Brain microvascular endothelial cell (primary cell): ENCODE results near the gene PHYKPL.

Experiments used
- DNase-seq: peaks from one replicate; pipeline ENCODE4 v3.0.0-alpha.2; 2020
- H3K27ac ChIP-seq: fragments of 250-450 bp; sonication (Bioruptor Pico); 2 replicates; pipeline ENCODE4 v1.5.1; 2020; ENCODE audit warnings: mild to moderate bottlenecking, moderate library complexity
- H3K27me3 ChIP-seq: fragments of 250-450 bp; sonication (Bioruptor Pico); replicated peaks from 2 replicates; pipeline ENCODE4 v1.5.1; 2020; ENCODE audit warnings: mild to moderate bottlenecking
- H3K36me3 ChIP-seq: fragments of 250-450 bp; sonication (Bioruptor Pico); replicated peaks from 2 replicates; pipeline ENCODE4 v1.5.1; 2020; ENCODE audit warnings: mild to moderate bottlenecking
- H3K4me3 ChIP-seq: 2 replicates; pipeline ENCODE4 v1.5.1; 2011; ENCODE audit warnings: low read depth, mild to moderate bottlenecking, control low read depth, low read length, moderate library complexity
- in situ Hi-C: cut with HindIII; loops from 2 replicates; pipeline ENCODE4 v1.10.0; 2017; ENCODE audit warnings: low sequenced_read_pairs, low pct_ligation_motif_present
- TF ChIP-seq, protein P1 (sequence below): IDR thresholded peaks from 2 replicates; pipeline ENCODE4 v1.5.1; 2011; ENCODE audit warnings: low read depth, mild to moderate bottlenecking, moderate library complexity, low read length, control low read depth, inconsistent platforms; ENCODE audit errors: missing control alignments

Gene PHYKPL

GRCh38 chr5:178273665-178274541 is 41.3 kb upstream of the PHYKPL start:
- in situ Hi-C loops, result no loop called here
- H3K4me3 ChIP-seq, result no peak overlapping the region

GRCh38 chr5:178273041-178273440 is 40.4 kb upstream of the PHYKPL start:
- TF ChIP-seq, protein P1, sequence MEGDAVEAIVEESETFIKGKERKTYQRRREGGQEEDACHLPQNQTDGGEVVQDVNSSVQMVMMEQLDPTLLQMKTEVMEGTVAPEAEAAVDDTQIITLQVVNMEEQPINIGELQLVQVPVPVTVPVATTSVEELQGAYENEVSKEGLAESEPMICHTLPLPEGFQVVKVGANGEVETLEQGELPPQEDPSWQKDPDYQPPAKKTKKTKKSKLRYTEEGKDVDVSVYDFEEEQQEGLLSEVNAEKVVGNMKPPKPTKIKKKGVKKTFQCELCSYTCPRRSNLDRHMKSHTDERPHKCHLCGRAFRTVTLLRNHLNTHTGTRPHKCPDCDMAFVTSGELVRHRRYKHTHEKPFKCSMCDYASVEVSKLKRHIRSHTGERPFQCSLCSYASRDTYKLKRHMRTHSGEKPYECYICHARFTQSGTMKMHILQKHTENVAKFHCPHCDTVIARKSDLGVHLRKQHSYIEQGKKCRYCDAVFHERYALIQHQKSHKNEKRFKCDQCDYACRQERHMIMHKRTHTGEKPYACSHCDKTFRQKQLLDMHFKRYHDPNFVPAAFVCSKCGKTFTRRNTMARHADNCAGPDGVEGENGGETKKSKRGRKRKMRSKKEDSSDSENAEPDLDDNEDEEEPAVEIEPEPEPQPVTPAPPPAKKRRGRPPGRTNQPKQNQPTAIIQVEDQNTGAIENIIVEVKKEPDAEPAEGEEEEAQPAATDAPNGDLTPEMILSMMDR, result no peak
- Histone ChIP-seq H3K4me3 (no peak overlapping the region), H3K36me3 (no peaks in the 10 kb centered on the region), H3K27me3 (peaks cover 3% of the 10 kb centered on the region), H3K27ac (no peak overlapping the region)
- in situ Hi-C loops, result no loop called here
- DNase-seq, result no peak

More at GRCh38 chr5:178273665-178274541, 41.3 kb upstream of the PHYKPL start:
- no peaks in the 10 kb centered on the region for H3K36me3 ChIP-seq
- DNase-seq, result no peak
- TF ChIP-seq, protein P1, result no peak
- no peak overlapping the region for H3K27ac ChIP-seq
- H3K27me3 ChIP-seq, result peaks cover 3% of the 10 kb centered on the region

DNA sequence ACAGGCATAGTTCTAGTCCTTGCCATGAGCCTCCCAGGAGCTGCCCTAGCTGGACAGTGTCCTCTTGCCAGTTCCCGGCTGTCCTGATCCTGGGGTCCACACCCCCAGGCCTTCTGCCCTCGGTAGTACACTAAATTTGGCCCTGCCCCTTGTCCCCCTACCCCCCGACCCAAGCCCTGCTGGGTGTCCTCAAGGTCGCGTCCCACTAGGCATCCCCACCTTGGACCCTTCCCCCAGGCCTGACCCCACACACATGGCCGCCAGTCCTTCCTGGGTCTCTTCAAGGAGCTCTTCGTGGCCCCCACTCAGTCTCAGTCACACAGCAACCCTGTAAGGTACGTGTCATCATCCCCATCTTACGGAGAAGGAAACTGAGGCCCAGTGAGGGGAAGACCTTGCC is 40.0 kb upstream of the PHYKPL start:
- no peak overlapping the region for H3K4me3 ChIP-seq
- no peaks in the 10 kb centered on the region for H3K36me3 ChIP-seq
- TF ChIP-seq, protein P1, result no peak
- in situ Hi-C loops, result no loop called here
- DNase-seq, result no peak
- no peaks in the 10 kb centered on the region for H3K27me3 ChIP-seq
- H3K27ac ChIP-seq, result no peak overlapping the region

GRCh38 chr5:178271726-178272479 is 39.3 kb upstream of the PHYKPL start:
- Histone ChIP-seq H3K27ac (no peak overlapping the region), H3K36me3 (no peaks in the 10 kb centered on the region), H3K27me3 (no peaks in the 10 kb centered on the region), H3K4me3 (no peak overlapping the region)
- TF ChIP-seq, protein P1, result no peak
- in situ Hi-C loops, result no loop called here
- DNase-seq, result no peak

DNA sequence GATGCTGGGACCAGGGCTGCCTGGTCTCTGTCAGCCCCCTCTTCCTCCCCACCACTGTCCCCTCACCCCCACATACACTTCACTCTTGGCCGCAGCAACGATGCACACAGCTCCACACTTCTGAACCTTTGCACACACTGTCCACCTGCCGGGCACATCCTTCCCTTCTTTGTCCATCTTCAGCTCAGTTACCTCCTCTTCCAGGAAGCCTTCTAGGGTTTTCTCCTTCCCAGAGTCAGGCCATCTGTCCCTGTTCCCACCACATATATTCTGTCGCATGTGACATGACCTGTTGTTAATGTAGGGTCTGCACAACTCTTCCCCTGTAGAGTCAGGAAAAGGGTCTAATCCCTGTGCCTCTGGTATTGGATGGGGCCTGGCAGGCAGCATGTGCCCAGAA is 38.6 kb upstream of the PHYKPL start:
- no peak overlapping the region for H3K4me3 ChIP-seq
- in situ Hi-C loops, result no loop called here
- H3K36me3 ChIP-seq, result no peaks in the 10 kb centered on the region
- no peak overlapping the region for H3K27ac ChIP-seq
- no peaks in the 10 kb centered on the region for H3K27me3 ChIP-seq
- no peak for DNase-seq
- TF ChIP-seq, protein P1, result no peak
